Cardiac septum (tissue), 1 donor: Measurements from ENCODE around the gene RNF128. TPM values are rescaled to one million over a fixed set of nuclear protein-coding genes. Genes with fewer than 3 reads are reported as not detected.

ENCODE experiments used
- total RNA-seq: library from RNA; stranded (reverse); fragmentation: NEBNext Ultra II Directional; extraction: Animal tissue kit (Norgen Biotek cat#: 25700); gene quantifications from one replicate; pipeline ENCODE4 v1.2.1, GENCODE V29; 2021
- donor health status: DM: no; HTN: no; CAD: no.

RNF128 gene
- total RNA-seq, 1 donor from 2014 or later = 0.32 TPM

Other genes starting within 250 kb of the RNF128 start
- gene RADX, start 114.7 kb upstream of the RNF128 start, total RNA-seq = 1.0 TPM
- gene TBC1D8B, start 76.0 kb downstream of the RNF128 start, total RNA-seq = 2.5 TPM
- not detected for gene RIPPLY1, start 176.6 kb downstream of the RNF128 start, total RNA-seq
- gene CLDN2, start 193.7 kb downstream of the RNF128 start, total RNA-seq = not detected